GM12891 (cell line): ENCODE measurements around the gene VSTM2B.

ENCODE experiments used
- DNase-seq: peaks from one replicate; pipeline ENCODE4 v3.0.0; 2011; ENCODE audit warnings: low spot score; ENCODE audit not compliant: insufficient read length
- FAIRE-seq: peaks from 2 replicates; lab custom pipeline; 2011; peaks lifted over from hg19 to GRCh38; lab: Jason Lieb, UNC
- PAX5 ChIP-seq: IDR thresholded peaks from 2 replicates; pipeline ENCODE4 v1.6.1; 2011; ENCODE audit warnings: low read length, moderate library complexity, mild to moderate bottlenecking; ENCODE audit not compliant: insufficient read depth, severe bottlenecking
- POLR2A ChIP-seq: IDR thresholded peaks from 2 replicates; pipeline ENCODE4 v1.6.1; 2011; ENCODE audit warnings: low read depth, low read length, control low read depth
- POLR2AphosphoS5 ChIP-seq: IDR thresholded peaks from 2 replicates; pipeline ENCODE4 v1.6.1; 2011; ENCODE audit warnings: low read depth, low read length, control low read depth
- POU2F2 ChIP-seq: IDR thresholded peaks from 2 replicates; pipeline ENCODE4 v1.6.1; 2011; ENCODE audit warnings: low read depth, mild to moderate bottlenecking, control low read depth, low read length, moderate library complexity
- SPI1 ChIP-seq: IDR thresholded peaks from 2 replicates; pipeline ENCODE4 v1.6.1; 2011; ENCODE audit warnings: low read depth, low read length, control low read depth
- TAF1 ChIP-seq: IDR thresholded peaks from 2 replicates; pipeline ENCODE4 v1.6.1; 2011; ENCODE audit warnings: low read depth, low read length, control low read depth

VSTM2B gene

GRCh38 chr19:29528946-29529645 is 3.3 kb downstream of the VSTM2B start:
- no peak for FAIRE-seq

GRCh38 chr19:29529646-29530539 is 4.1 kb downstream of the VSTM2B start:
- FAIRE-seq (no peak), DNase-seq (no peak)
- no peak for TF ChIP-seq SPI1

More at GRCh38 chr19:29528946-29529645, 3.3 kb downstream of the VSTM2B start:
- TF ChIP-seq POLR2A (no peak), POLR2AphosphoS5 (no peak), POU2F2 (no peak), PAX5 (no peak), SPI1 (no peak), TAF1 (no peak)
- DNase-seq: no peak

GRCh38 chr19:29530540-29531457 is 5.0 kb downstream of the VSTM2B start:
- FAIRE-seq (no peak), DNase-seq (no peak)
- TF ChIP-seq PAX5 (no peak), POLR2A (no peak), SPI1 (no peak), POU2F2 (no peak), POLR2AphosphoS5 (no peak), TAF1 (no peak)

GRCh38 chr19:29531458-29532025 is 5.7 kb downstream of the VSTM2B start:
- DNase-seq (no peak), FAIRE-seq (no peak)
- TF ChIP-seq PAX5 (no peak), POLR2AphosphoS5 (no peak), POU2F2 (no peak), POLR2A (no peak), SPI1 (no peak), TAF1 (no peak)

- no peak for FAIRE-seq
- no peak for TF ChIP-seq POLR2AphosphoS5
- TF ChIP-seq PAX5: no peak
- DNase-seq: no peak
These were observed 6.3 kb downstream of the VSTM2B start for GRCh38 chr19:29532097-29532496.

- FAIRE-seq: no peak
- TF ChIP-seq PAX5 (no peak), SPI1 (no peak), POU2F2 (no peak), TAF1 (no peak), POLR2A (no peak), POLR2AphosphoS5 (no peak)
- DNase-seq: no peak
These were observed 7.2 kb downstream of the VSTM2B start for GRCh38 chr19:29532956-29533355.

GRCh38 chr19:29533578-29534544 is 8.1 kb downstream of the VSTM2B start:
- TF ChIP-seq TAF1 (no peak), PAX5 (no peak), POLR2AphosphoS5 (no peak), POU2F2 (no peak), POLR2A (no peak), SPI1 (no peak)
- no peak for FAIRE-seq
- no peak for DNase-seq

- TF ChIP-seq POU2F2: no peak
- DNase-seq (no peak), FAIRE-seq (no peak)
These were observed 9.5 kb downstream of the VSTM2B start for GRCh38 chr19:29535214-29535831.
